GM18867 (cell line): ENCODE results near the gene MRPS7.

Experiments used
- ATAC-seq: cut with Tn5 transposase; IDR thresholded peaks from one replicate; pipeline ENCODE4 v1.9.1; 2021; ENCODE audit warnings: mild to moderate bottlenecking, moderate library complexity; ENCODE audit not compliant: unreplicated experiment

The MRPS7 gene

GRCh38 chr17:75261336-75262111 lies at the start of gene MRPS7, which contains the start of gene GGA3:
Gene MRPS7 (plus strand): TSS chr17:75261879. CDS start chr17:75261901, 22 bp downstream.
Gene GGA3 (minus strand): TSS chr17:75261606. CDS start chr17:75261587, 19 bp downstream.
- ATAC-seq, result peak; percentile 85

GRCh38 chr17:75218131-75218530 lies 43.5 kb upstream of the MRPS7 start:
- ATAC-seq, result no peak

DNA sequence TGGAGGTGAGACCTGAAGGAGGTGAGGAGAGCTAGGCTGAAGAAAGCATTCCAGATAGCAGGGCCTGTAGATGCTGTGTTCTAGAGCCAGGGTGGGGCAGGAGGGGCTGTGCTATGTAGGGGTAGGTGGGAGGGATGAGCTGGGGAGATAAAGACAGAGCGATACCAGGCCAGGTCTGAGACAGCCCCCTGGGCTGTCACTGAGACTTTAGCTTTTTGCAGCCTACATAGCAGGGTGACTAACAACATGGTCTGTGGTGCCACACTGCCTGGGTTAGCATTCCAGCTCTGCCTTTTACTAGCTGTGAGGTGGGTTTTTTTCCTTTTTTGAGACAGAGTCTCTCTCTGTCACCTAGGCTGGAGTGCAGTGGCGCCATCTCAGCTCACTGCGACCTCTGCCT lies 41.9 kb upstream of the MRPS7 start:
- ATAC-seq, result no peak

DNA sequence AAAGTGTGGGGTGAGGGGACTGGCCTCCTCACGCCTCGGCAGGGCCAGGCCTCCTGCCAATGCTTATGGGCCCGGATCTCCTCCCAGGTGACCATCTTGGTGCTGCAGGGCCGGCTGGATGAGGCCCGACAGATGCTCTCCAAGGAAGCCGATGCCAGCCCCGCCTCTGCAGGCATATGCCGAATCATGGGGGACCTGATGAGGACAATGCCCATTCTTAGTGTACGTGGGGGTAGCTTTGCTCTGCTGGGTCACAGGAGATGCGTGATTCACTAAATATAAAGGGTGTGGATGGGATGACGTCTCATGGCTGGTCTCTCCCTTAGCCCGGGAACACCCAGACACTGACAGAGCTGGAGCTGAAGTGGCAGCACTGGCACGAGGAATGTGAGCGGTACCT lies 36.7 kb upstream of the MRPS7 start:
- no peak for ATAC-seq

- ATAC-seq, result no peak
Measured at GRCh38 chr17:75227729-75228128, 34.0 kb upstream of the MRPS7 start.

DNA sequence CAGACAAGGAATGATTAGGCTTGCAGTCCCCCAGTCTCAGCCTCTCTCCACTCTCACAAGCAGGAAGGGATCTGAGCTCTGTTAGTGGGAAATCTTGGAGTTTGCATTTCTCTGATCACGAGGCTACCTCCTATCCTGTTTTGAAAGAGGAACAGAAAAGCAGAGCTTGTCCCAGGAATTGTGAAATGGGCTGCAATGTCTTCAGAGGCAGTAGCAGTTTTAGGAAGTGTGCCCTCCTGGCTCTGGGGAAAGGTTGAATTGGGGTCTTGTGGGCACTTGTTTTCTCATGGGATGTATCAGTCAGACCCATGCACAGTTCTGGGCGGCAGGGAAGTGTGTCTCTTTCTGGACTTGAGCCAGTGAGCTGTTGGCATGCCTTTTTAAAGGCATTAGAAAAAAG lies 33.4 kb upstream of the MRPS7 start:
- no peak for ATAC-seq

GRCh38 chr17:75228847-75229246 lies 32.8 kb upstream of the MRPS7 start:
- ATAC-seq, result no peak

DNA sequence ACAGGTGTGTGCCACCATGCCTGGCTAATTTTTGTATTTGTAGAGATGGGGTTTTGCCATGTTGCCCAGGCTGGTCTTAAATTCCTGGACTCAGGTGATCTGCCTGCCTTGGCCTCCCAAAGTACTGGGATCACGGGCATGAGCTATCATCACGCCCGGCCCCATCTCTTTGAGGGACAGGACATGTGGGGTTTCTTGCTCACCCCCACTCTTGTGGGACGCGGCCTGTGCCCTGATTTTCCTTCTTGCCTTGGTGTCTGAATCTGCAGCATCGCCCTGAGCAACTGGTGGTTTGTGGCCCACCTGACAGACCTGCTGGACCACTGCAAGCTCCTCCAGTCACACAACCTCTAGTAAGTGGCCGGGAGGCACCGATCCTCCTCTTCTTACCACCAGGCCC lies 30.6 kb upstream of the MRPS7 start:
- no peak for ATAC-seq

DNA sequence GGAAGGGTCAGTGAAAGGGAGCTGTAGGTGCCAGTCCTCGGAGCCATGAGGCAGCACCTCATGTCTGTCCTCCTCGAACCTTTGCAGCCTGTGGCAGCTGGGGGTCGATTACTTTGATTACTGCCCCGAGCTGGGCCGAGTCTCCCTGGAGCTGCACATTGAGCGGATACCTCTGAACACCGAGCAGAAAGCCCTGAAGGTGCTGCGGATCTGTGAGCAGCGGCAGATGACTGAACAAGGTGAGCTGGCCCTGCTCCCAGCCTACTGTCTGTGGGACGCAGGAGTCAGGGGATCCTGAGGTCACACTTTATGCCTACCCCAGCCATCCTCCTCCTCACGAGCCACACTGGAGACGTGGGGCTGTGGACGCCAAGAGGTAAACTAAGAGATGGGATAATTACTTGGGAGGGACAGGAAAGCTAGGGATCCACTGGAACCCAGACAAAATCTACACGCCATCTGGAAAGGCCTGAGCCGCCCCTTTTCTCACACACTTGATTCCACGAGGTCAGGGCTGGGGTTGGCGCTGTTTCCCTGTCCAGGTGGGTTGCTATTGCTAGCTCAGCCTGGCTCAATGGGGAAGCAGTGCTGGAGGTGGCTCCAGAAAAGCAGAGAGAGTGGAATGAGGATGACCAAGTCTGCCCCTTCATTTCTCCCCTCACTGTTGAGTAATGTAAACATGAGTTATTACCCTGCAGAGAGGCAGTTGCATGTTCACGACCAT lies 29.8 kb upstream of the MRPS7 start:
- no peak for ATAC-seq

- ATAC-seq, result no peak
Measured at GRCh38 chr17:75232786-75233185, 28.9 kb upstream of the MRPS7 start.

DNA sequence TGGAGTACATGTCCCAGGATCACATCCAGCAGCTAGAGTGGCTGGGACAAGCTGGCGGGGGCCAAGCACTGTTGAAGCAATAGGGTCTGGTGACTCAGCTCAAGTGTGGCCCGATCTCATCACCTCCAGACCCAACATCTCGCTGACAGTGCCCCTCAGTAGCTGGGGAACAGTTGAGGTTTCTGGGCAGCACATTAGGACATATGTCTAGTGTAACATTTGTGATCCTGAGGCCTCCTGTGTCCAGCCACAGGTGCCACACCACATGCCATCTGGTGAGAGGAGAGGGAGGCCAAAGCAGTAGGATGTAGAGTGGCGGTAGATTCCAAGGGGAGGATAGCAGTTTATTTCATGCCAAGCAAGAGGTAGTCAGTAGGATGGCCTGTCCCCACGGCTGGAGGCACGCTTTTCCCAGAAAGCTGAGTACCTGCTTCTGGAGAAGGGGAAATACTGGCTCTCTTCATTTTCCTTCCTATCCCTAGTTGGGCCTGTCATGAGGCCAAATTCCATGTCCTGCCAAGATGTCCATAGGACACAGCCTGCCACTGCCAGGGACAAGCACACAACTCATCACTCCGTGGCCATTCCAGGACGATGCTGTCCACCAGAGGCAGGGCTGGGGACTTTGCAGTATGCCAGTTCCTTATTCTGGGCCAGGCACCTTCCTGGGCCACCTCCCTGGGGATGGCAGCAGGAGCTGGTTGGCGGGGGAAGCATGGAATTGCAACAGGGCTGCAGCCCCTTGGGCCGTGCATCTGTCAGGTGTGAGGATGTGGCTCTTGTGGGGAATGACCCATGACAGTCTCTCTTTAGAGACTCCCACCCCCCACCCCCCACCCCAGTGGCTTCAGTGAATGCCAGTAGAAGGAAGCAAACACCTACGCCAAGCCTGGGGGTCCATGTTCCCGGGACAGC lies 24.3 kb upstream of the MRPS7 start:
- no peak for ATAC-seq

GRCh38 chr17:75238020-75238580 lies 23.6 kb upstream of the MRPS7 start:
- no peak for ATAC-seq

GRCh38 chr17:75238684-75239191 lies 22.9 kb upstream of the MRPS7 start:
- no peak for ATAC-seq

GRCh38 chr17:75239214-75239613 lies 22.5 kb upstream of the MRPS7 start:
- ATAC-seq, result no peak

DNA sequence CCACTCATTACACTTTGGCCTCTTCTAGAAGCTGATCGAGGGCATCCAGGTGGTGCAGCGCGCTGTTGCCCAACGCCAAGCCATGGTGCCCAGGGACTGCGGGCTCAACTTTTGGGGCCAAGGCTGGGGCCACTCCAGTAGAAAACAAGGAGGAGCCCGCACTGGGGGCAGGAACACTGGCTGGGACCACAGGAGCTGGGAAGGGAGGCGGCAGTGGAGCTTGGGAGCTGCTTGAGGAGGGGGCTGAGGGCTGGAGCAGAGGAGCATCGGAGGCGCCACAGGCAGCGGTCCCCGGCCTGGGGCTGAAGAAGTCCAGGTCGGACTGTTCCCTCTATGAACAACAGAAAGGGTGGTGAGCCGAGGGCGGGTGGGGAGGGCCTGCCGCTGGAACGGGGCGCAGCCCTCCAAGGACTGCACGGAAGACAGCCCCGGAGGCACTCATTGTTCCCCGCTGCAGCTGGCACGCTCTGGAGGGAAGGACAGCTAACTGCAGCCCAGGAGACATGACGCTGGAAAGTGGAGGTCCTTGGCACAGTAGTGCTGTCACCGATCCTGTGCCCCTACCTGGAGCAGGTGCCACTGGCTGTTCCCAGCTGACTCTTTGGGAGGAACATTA lies 21.8 kb upstream of the MRPS7 start:
- ATAC-seq, result no peak

DNA sequence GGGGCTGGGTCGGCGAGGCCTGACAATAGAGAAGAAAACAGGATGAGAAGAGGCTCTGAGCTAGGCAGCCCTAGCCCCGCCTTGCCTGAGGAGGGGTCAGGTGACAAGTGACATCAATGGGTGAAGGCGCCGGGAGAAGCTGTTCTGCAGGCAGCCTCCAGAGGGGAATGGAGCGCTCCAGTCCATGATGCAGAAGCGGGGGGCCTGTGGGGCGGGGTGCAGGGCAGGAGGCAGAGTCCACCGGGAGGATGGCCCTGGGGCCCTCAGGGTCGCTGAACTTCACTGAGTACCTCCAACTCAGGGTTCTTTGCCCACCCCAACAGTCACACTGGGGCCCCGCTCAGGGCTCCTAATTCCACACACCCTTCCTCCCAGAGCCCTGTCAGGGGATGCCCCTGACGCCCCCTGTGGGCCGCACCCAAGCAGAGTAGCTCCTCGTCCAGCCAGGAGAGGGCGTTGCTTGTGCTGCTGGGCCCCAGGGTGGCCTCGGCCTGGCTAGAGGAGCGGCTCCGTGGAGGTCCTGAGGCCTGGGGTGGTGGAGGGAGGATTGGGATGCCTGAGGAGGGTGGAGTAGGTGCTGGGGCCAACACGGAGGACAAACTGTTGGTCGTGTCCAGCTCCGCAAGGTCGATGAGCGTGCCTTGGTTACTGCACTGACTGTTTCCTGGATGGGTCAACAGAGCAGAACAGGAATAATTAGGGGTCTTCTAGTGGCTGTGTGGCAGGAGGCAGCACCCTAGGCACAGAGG lies 21.1 kb upstream of the MRPS7 start:
- ATAC-seq, result no peak

DNA sequence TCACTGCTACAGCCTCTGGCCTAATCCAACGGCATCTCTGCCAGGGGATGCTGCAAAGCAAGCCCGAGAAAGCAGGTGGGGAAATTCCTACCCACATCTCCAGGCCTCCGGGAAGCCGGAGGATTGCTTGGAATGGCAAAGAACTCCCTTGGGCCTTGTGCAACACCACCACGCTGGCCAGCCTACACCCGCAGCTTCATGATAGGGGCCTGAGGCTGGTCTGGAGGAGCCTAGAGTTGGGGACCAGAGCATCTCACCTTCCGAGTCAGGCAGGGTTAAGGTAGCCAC lies 20.6 kb upstream of the MRPS7 start:
- no peak for ATAC-seq

DNA sequence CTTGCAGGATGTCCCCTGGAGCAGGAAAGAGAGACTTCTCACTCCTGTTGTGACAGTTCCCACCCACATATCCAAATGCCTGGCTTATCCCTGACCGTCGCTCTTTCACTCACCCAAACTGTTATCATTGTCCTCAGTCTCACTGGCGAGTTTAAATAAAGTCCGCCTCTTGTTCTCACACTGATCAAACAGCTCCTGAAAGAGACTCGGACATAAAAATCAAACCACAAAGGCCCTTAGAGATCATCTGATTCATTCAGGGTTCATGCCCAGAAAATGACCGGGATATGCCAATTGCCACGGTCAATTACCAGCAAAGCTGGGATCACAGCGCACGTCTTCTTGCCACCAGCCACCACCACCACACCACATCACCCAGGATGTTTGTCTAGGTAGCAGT lies 20.2 kb upstream of the MRPS7 start:
- ATAC-seq, result no peak

- peak; percentile 8 for ATAC-seq
Measured at GRCh38 chr17:75241996-75242460, 19.7 kb upstream of the MRPS7 start.
